Naive B cell (primary cell): ENCODE data around the gene FOXB2. TPM values are rescaled to one million over a fixed set of nuclear protein-coding genes. Genes with fewer than 3 reads are reported as not detected.
"Not testable (repeated sequence)": the region's sequence is repeated elsewhere in the genome, so short reads cannot be mapped to it uniquely, and the experiment has no call there.

ENCODE experiments used
- ATAC-seq, 2 donors: fragments of 150-1000 bp; cut with Tn5 transposase; 2 replicates each; pipeline ENCODE4 v1.10.0; 2021; ENCODE audit warnings: low read depth in 2 of 2, mild to moderate bottlenecking in 2 of 2, moderate library complexity in 2 of 2
- DNase-seq: peaks from one replicate; pipeline ENCODE4 v3.0.0; 2022
- H3K27ac Mint-ChIP-seq, 6 donors: one replicate each; pipeline ENCODE4 v1.8.0; 2020 to 2022; ENCODE audit warnings: mild to moderate bottlenecking in 6 of 6, mixed read lengths in 6 of 6, moderate library complexity in 5 of 6, inconsistent platforms in 2 of 6
- H3K27me3 Mint-ChIP-seq, 3 donors: one replicate each; pipeline ENCODE4 v1.8.0; 2021 to 2022; ENCODE audit warnings: mixed read lengths in 3 of 3, mild to moderate bottlenecking in 1 of 3
- H3K36me3 Mint-ChIP-seq, 2 donors: one replicate each; pipeline ENCODE4 v1.8.0; 2020 to 2022; ENCODE audit warnings: mixed read lengths in 2 of 2, inconsistent platforms in 1 of 2, mild to moderate bottlenecking in 1 of 2
- H3K4me1 Mint-ChIP-seq, 3 donors: one replicate each; pipeline ENCODE4 v1.8.0; 2020 to 2022; ENCODE audit warnings: mixed read lengths in 3 of 3, inconsistent platforms in 1 of 3, mild to moderate bottlenecking in 1 of 3, moderate library complexity in 1 of 3
- H3K4me3 Mint-ChIP-seq, 8 donors: one replicate each; pipeline ENCODE4 v1.8.0; 2020 to 2022; ENCODE audit warnings: mild to moderate bottlenecking in 8 of 8, mixed read lengths in 8 of 8, moderate library complexity in 8 of 8, inconsistent platforms in 2 of 8
- H3K9me3 Mint-ChIP-seq, 7 donors: one replicate each; pipeline ENCODE4 v1.8.0; 2020 to 2022; ENCODE audit warnings: mixed read lengths in 7 of 7, mild to moderate bottlenecking in 5 of 7, inconsistent platforms in 2 of 7, moderate library complexity in 1 of 7
- polyA plus RNA-seq, 6 donors: library from polyadenylated mRNA; unstranded; fragments of 300-500 nt; fragmentation: Illumina TruSeq; gene quantifications; one replicate each; pipeline ENCODE4 v1.2.3, GENCODE V29; 2021; ENCODE audit warnings: low read depth in 6 of 6

Gene FOXB2
- polyA plus RNA-seq, 6 donors from 2014 or later: not detected

DNA sequence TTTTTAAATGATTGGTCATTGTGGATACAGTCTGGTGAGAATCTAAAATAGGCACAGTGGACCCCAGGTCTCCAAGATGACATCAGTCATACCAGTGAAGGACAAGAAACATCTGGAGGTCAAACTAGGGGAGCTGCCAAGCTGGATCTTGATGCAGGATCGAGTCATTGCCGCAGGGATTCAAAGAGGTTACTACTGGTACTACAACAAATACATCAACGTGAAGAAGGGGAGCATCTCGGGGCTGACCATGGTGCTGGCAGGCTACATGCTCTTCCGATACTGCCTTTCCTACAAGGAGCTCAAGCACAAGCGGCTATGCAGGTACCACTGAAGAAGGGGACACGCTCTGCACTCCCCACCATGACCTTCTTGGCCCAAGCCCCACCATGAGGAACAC is 20.9 kb downstream of the FOXB2 start:
- H3K27ac Mint-ChIP-seq: no peak overlapping the region
- no peak for ATAC-seq
- peaks cover 25 to 33% (median 26%) of the 10 kb centered on the region in 3 donors for H3K27me3 Mint-ChIP-seq
- no peaks in the 10 kb centered on the region for H3K4me1 Mint-ChIP-seq
- no peak for DNase-seq
- H3K36me3 Mint-ChIP-seq: no peaks in the 10 kb centered on the region
- no peak overlapping the region for H3K4me3 Mint-ChIP-seq
- H3K9me3 Mint-ChIP-seq: peaks cover 0 to 8% (median 4%) of the 10 kb centered on the region in 7 donors

DNA sequence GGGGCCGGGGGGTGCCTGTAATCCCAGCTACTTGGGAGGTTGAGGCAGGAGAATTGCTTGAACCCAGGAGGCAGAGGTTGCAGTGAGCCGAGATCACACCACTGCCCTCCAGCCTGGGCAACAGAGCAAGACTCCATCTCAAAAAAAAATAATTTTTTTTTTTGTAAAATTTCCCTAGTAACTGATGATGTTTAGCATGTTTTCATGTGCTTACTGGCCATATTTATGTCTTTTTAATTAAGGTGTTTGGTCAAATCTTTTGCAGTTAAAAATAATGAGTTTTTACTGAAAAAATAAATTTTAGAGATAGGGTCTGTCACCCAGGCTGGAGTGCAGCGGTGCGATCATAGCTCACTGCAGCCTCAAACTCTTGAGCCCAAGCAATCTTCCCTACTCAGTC is 24.3 kb downstream of the FOXB2 start:
- not testable (repeated sequence) for H3K27ac Mint-ChIP-seq, ATAC-seq, H3K9me3 Mint-ChIP-seq, DNase-seq, H3K4me3 Mint-ChIP-seq, H3K4me1 Mint-ChIP-seq, H3K36me3 Mint-ChIP-seq
- H3K27me3 Mint-ChIP-seq: peaks cover 23 to 25% (median 23%) of the 10 kb centered on the region in 3 donors

DNA sequence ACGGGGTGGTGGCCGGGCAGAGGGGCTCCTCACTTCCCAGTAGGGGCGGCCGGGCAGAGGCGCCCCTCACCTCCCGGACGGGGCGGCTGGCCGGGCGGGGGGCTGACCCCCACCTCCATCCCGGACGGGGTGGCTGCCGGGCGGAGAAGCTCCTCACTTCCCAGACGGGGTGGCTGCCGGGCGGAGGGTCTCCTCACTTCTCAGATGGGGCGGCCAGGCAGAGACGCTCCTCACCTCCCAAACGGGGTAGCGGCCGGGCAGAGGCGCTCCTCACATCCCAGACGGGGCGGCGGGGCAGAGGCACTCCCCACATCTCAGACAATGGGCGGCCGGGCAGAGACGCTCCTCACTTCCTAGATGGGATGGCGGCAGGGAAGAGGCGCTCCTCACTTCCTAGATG is 41.2 kb downstream of the FOXB2 start:
- not testable (repeated sequence) for H3K4me1 Mint-ChIP-seq, DNase-seq, H3K27ac Mint-ChIP-seq, H3K4me3 Mint-ChIP-seq, ATAC-seq, H3K27me3 Mint-ChIP-seq, H3K36me3 Mint-ChIP-seq
- peaks cover 0 to 20% (median 10%) of the 10 kb centered on the region in 7 donors for H3K9me3 Mint-ChIP-seq

DNA sequence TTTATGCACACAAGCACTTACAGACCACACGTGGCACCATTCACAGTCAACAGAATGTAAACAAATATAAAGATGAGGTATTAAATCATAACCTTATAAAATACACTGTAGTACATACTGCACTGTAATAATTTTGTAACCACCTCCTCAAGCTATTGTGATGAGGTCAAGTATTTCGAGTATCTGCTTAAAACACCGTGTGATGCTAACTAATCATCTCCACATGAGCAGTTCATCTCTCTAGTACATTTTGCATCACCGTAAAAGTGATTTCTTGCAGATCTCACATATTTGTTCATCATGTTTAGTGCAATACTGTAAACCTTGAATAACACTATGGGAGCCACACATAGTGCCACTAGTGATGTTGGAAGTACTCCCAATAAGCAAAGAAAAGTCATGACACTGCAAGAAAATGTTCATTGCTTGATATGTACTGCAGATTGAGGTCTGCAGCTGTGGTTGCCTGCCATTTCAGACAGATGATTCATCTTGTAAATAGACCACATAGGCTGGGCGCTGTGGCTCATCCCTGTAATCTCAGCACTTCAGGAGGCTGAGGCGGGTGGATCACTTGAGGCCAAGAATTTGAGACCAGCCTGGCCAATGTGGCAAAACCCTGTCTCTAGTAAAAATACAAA is 44.3 kb downstream of the FOXB2 start:
- peaks cover 0 to 25% (median 10%) of the 10 kb centered on the region in 7 donors for H3K9me3 Mint-ChIP-seq
- DNase-seq (no peak), ATAC-seq (no peak)
- H3K36me3 Mint-ChIP-seq: no peaks in the 10 kb centered on the region
- H3K27me3 Mint-ChIP-seq: peaks cover 0 to 5% (median 5%) of the 10 kb centered on the region in 3 donors
- no peak overlapping the region for H3K4me3 Mint-ChIP-seq
- H3K4me1 Mint-ChIP-seq: no peaks in the 10 kb centered on the region
- no peak overlapping the region for H3K27ac Mint-ChIP-seq

DNA sequence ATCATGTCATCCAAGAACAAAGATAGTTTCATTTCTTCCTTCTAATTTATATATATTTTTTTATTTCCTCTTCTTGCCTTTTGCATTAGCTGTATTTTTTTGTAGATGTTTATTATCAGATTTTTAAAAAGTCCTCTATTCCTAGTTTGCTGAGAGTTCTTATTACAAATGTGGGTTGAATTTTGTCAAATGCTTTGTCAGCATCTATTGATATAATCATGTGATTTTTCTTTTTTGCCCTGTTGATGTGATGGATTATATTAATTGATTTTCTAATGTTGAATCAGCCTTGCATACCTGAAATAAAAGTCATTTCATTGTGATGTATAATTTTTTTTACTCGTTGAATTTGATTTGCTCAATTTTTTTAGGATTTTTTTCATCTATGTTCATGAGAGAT is 46.9 kb downstream of the FOXB2 start:
- no peak overlapping the region for H3K27ac Mint-ChIP-seq
- no peak overlapping the region for H3K4me3 Mint-ChIP-seq
- H3K36me3 Mint-ChIP-seq: no peaks in the 10 kb centered on the region
- DNase-seq (no peak), ATAC-seq (no peak)
- peaks cover 0 to 19% (median 6%) of the 10 kb centered on the region in 7 donors for H3K9me3 Mint-ChIP-seq
- no peaks in the 10 kb centered on the region for H3K4me1 Mint-ChIP-seq
- H3K27me3 Mint-ChIP-seq: peaks cover 5 to 17% (median 6%) of the 10 kb centered on the region in 3 donors

Other genes with a start within 250 kb of the FOXB2 start
- gene PRUNE2, start 113.5 kb upstream of the FOXB2 start, polyA plus RNA-seq: under 1 TPM in 5 of 6 donors, not detected in 1; 0.12 to 0.65 (median 0.23) TPM
- gene VPS13A, start 157.9 kb downstream of the FOXB2 start, polyA plus RNA-seq: 1 to 10 TPM in 5 of 6 donors, under 1 TPM in 1; 0.83 to 4.4 (median 3.6) TPM